H1 (cell line): ENCODE measurements around the gene AURKAIP1. TPM values are rescaled to one million over a fixed set of nuclear protein-coding genes. Genes with fewer than 3 reads are reported as not detected.

Source experiments
- CTCF ChIA-PET: fragments of 300-600 bp; sonication (Branson Sonifier 250); formaldehyde crosslinking; loops from one replicate; lab custom pipeline; 2021; ENCODE audit not compliant: partially characterized antibody; lab: Charles Lee
- POLR2A ChIA-PET: fragments of 300-600 bp; sonication (Branson Sonifier 250); formaldehyde crosslinking; loops from one replicate; lab custom pipeline; 2021; ENCODE audit warnings: inconsistent platforms; ENCODE audit not compliant: partially characterized antibody; lab: Charles Lee
- DNase-seq, 2 experiments: peaks; one replicate each; pipeline versions ENCODE4 v3.0.0 to v3.0.0-alpha.2; 2010 to 2022; ENCODE audit warnings: low spot score in 2 of 2, low read depth in 1 of 2, mixed read lengths in 1 of 2
- FAIRE-seq: peaks from 2 replicates; lab custom pipeline; 2011; peaks lifted over from hg19 to GRCh38; lab: Jason Lieb, UNC
- H2AFZ ChIP-seq: 2 replicates; pipeline ENCODE4 v1.8.1; 2012; ENCODE audit warnings: low read length, inconsistent platforms
- H2AK5ac ChIP-seq: 2 replicates; pipeline ENCODE4 v1.6.1; 2013; ENCODE audit warnings: low read depth, low read length
- H2BK120ac ChIP-seq: replicated peaks from 2 replicates; pipeline ENCODE3; 2013; ENCODE audit warnings: low read depth, low read length, inconsistent platforms
- H2BK12ac ChIP-seq: 2 replicates; pipeline ENCODE4 v1.6.1; 2013; ENCODE audit warnings: low read depth, low read length
- H2BK15ac ChIP-seq: 2 replicates; pipeline ENCODE4 v1.6.1; 2013; ENCODE audit warnings: low read length
- H2BK20ac ChIP-seq: 2 replicates; pipeline ENCODE4 v1.6.1; 2013; ENCODE audit warnings: low read length
- H2BK5ac ChIP-seq: 2 replicates; pipeline ENCODE4 v1.6.1; 2013; ENCODE audit warnings: low read depth, low read length
- H3K14ac ChIP-seq: 2 replicates; pipeline ENCODE4 v1.6.1; 2013; ENCODE audit warnings: inconsistent platforms; ENCODE audit not compliant: insufficient read length
- H3K18ac ChIP-seq: 2 replicates; pipeline ENCODE4 v1.6.1; 2013; ENCODE audit warnings: low read length; ENCODE audit errors: extremely low read depth
- H3K23ac ChIP-seq: 2 replicates; pipeline ENCODE4 v1.6.1; 2013; ENCODE audit warnings: inconsistent platforms; ENCODE audit not compliant: insufficient read length
- H3K23me2 ChIP-seq: 2 replicates; pipeline ENCODE4 v1.6.1; 2013; ENCODE audit warnings: low read depth, low read length
- H3K27ac ChIP-seq: 2 replicates; pipeline ENCODE4 v1.6.1; 2011; ENCODE audit warnings: low read depth, low read length, inconsistent platforms
- H3K27me3 ChIP-seq, 4 experiments: replicated peaks in 1 of 4; 1 replicate in 1 of 4; 2 replicates in 3 of 4; pipeline versions ENCODE4 v1.6.1 to v1.8.1; 2011 to 2013; ENCODE audit warnings: low read length in 3 of 4, mild to moderate bottlenecking in 3 of 4, inconsistent platforms in 2 of 4, mixed read lengths in 2 of 4, moderate library complexity in 1 of 4; ENCODE audit not compliant: control insufficient read depth in 3 of 4, insufficient read depth in 3 of 4; ENCODE audit errors: extremely low read depth in 1 of 4
- H3K36me3 ChIP-seq, 4 experiments: 2 replicates each; pipeline versions ENCODE4 v1.6.1 to v1.8.1; 2011 to 2013; ENCODE audit warnings: mild to moderate bottlenecking in 4 of 4, low read length in 3 of 4, moderate library complexity in 2 of 4, control low read depth in 1 of 4, inconsistent platforms in 1 of 4; ENCODE audit not compliant: insufficient read depth in 4 of 4, control insufficient read depth in 2 of 4
- H3K4ac ChIP-seq: replicated peaks from 2 replicates; pipeline ENCODE3; 2013; ENCODE audit warnings: low read length, low read depth, mixed read lengths, inconsistent platforms; ENCODE audit not compliant: insufficient read length
- H3K4me1 ChIP-seq, 4 experiments: replicated peaks in 1 of 4; 1 replicate in 1 of 4; 2 replicates in 3 of 4; pipeline versions ENCODE4 v1.6.1 to v1.8.1; 2011 to 2013; ENCODE audit warnings: low read length in 3 of 4, inconsistent platforms in 2 of 4, mixed read lengths in 1 of 4; ENCODE audit not compliant: insufficient read depth in 4 of 4, control insufficient read depth in 3 of 4
- H3K4me2 ChIP-seq, 2 experiments: 2 replicates each; pipeline versions ENCODE4 v1.6.1 to v1.8.1; 2011 to 2013; ENCODE audit warnings: low read depth in 2 of 2, low read length in 2 of 2, control low read depth in 1 of 2, inconsistent platforms in 1 of 2, mild to moderate bottlenecking in 1 of 2; ENCODE audit not compliant: insufficient read depth in 1 of 2
- H3K4me3 ChIP-seq, 4 experiments: fragments of 200-600, 300-600 bp in 1 of 4; sonication (generic), shearing (Covaris generic), sonication (Bioruptor Twin) in 1 of 4; 2 replicates each; pipeline versions ENCODE4 v1.5.1 to v1.8.1; 2011 to 2016; ENCODE audit warnings: low read length in 4 of 4, low read depth in 3 of 4, control low read depth in 2 of 4, inconsistent platforms in 2 of 4, mild to moderate bottlenecking in 2 of 4, mixed read lengths in 1 of 4, moderate library complexity in 1 of 4; ENCODE audit not compliant: insufficient read depth in 2 of 4; ENCODE audit errors: extremely low read depth in 1 of 4
- H3K56ac ChIP-seq: replicated peaks from 2 replicates; pipeline ENCODE3; 2013; ENCODE audit warnings: low read depth, mild to moderate bottlenecking, mixed read lengths, low read length, inconsistent platforms; ENCODE audit not compliant: insufficient read length
- H3K79me1 ChIP-seq: 2 replicates; pipeline ENCODE4 v1.6.1; 2013; ENCODE audit warnings: low read depth, low read length, control low read depth
- H3K79me2 ChIP-seq, 2 experiments: 2 replicates each; pipeline versions ENCODE4 v1.6.1 to v1.8.1; 2012 to 2013; ENCODE audit warnings: low read length in 2 of 2, mild to moderate bottlenecking in 2 of 2, inconsistent platforms in 1 of 2; ENCODE audit not compliant: insufficient read depth in 2 of 2, control insufficient read depth in 1 of 2
- H3K9ac ChIP-seq, 4 experiments: replicated peaks in 1 of 4; 1 replicate in 1 of 4; 2 replicates in 3 of 4; pipeline versions ENCODE4 v1.6.1 to v1.8.1; 2011 to 2013; ENCODE audit warnings: low read depth in 3 of 4, low read length in 3 of 4, control low read depth in 2 of 4, mild to moderate bottlenecking in 2 of 4, moderate library complexity in 2 of 4, inconsistent platforms in 1 of 4; ENCODE audit errors: extremely low read depth in 1 of 4
- H3K9me3 ChIP-seq, 2 experiments: 2 replicates each; pipeline versions ENCODE4 v1.6.1 to v1.8.1; 2012 to 2013; ENCODE audit warnings: mild to moderate bottlenecking in 2 of 2, moderate library complexity in 2 of 2, control low read depth in 1 of 2, inconsistent platforms in 1 of 2, low read depth in 1 of 2, low read length in 1 of 2, mixed read lengths in 1 of 2; ENCODE audit not compliant: insufficient read depth in 2 of 2
- H4K20me1 ChIP-seq, 2 experiments: replicated peaks in 1 of 2; 2 replicates each; pipeline versions ENCODE3 to v1.8.1; 2011 to 2013; ENCODE audit warnings: inconsistent platforms in 2 of 2, low read length in 2 of 2, mild to moderate bottlenecking in 1 of 2; ENCODE audit not compliant: insufficient read depth in 2 of 2, control insufficient read depth in 1 of 2
- H4K5ac ChIP-seq: 2 replicates; pipeline ENCODE4 v1.6.1; 2013; ENCODE audit warnings: low read length, low read depth, mixed read lengths, inconsistent platforms; ENCODE audit not compliant: insufficient read length
- H4K8ac ChIP-seq: 2 replicates; pipeline ENCODE4 v1.8.0; 2013; ENCODE audit warnings: mild to moderate bottlenecking, moderate library complexity, low read length, inconsistent platforms; ENCODE audit not compliant: insufficient read depth; ENCODE audit errors: extremely low read depth
- H4K91ac ChIP-seq: replicated peaks from 2 replicates; pipeline ENCODE3; 2013; ENCODE audit warnings: low read length, mixed read lengths, inconsistent platforms; ENCODE audit not compliant: insufficient read length
- RBBP5 ChIP-seq: IDR thresholded peaks from 2 replicates; pipeline ENCODE4 v1.7.1; 2012; ENCODE audit warnings: low read depth, mild to moderate bottlenecking, inconsistent platforms, low read length, moderate library complexity, borderline replicate concordance
- RXRA ChIP-seq: IDR thresholded peaks from 2 replicates; pipeline ENCODE4 v1.6.1; 2011; ENCODE audit warnings: low read depth, mild to moderate bottlenecking, low read length, moderate library complexity; ENCODE audit not compliant: insufficient read depth
- WGBS, 2 experiments: shearing (Covaris generic) in 1 of 2; methylation state at CpG; one replicate each; pipeline versions ENCODE4 v1.1.6 to v1.1.7; 2013 to 2015; ENCODE audit warnings: low lambda C conversion rate in 2 of 2, mixed read lengths in 2 of 2, inconsistent platforms in 1 of 2, low coverage in 1 of 2, missing lambda C conversion rate in 1 of 2; ENCODE audit not compliant: insufficient replicate concordance in 2 of 2, insufficient coverage in 1 of 2, insufficient read length in 1 of 2; ENCODE audit errors: extremely low coverage in 1 of 2, missing lambda C conversion rate in 1 of 2; 5-methylcytosine and 5-hydroxymethylcytosine counted together
- polyA plus RNA-seq, 7 experiments: library from polyadenylated mRNA; depleted of rRNA in 3 of 7; stranded (reverse) in 5 of 7; unstranded in 2 of 7; fragments of >200 nt in 5 of 7; fragments of 200-250 nt in 2 of 7; gene quantifications; 1 replicate in 5 of 7; 2 replicates in 1 of 7; 4 replicates in 1 of 7; pipeline versions ENCODE4 v1.2.1 to v1.2.3, GENCODE V29; 2011 to 2013; ENCODE audit warnings: missing spikeins in 2 of 7, mixed read lengths in 2 of 7
- total RNA-seq: library from RNA; stranded (reverse); fragmentation: NEBNext Ultra II Directional; extraction: Animal tissue kit (Norgen Biotek cat#: 25700); gene quantifications from 2 replicates; pipeline ENCODE4 v1.2.1, GENCODE V29; 2021

The AURKAIP1 gene
- total and polyA plus RNA-seq, 2 of the 8 experiments (the other 6 are each of a cell fraction or from before 2014, with no cell fraction given), result 87.8 to 194 TPM

- peaks cover 9 to 17% (median 14%) of the 10 kb centered on the region in 4 experiments for H3K27me3 ChIP-seq
- no peak overlapping the region for H3K4ac ChIP-seq
- 0 out of 2 replicates have a peak overlapping the region, but pooled peaks have one; percentile 53 for H2AK5ac ChIP-seq
- H3K23me2 ChIP-seq, result peaks cover 27% of the 10 kb centered on the region; the same call in 1 of the 2 replicates
- H2BK5ac ChIP-seq, result no peak overlapping the region
- H3K9me3 ChIP-seq, result no peaks in the 10 kb centered on the region
- peak overlapping the region; percentile 47 for H2BK120ac ChIP-seq
- H3K79me1 ChIP-seq, result no peaks in the 10 kb centered on the region; the same call in 1 of the 2 replicates
- no peak overlapping the region for H3K56ac ChIP-seq
- DNase-seq, result no peak
- peak overlapping the region; percentile 69 to 95; a peak in 3 of 4 replicates for H3K4me2 ChIP-seq
- 53% methylated on average over 4 of the region's 5 CpGs; no CpG with 5 or more reads in 1 of the 2 experiments for WGBS, 2 experiments
- H3K27ac ChIP-seq, result no peak overlapping the region
- H4K91ac ChIP-seq, result no peak overlapping the region
- FAIRE-seq, result no peak
- TF ChIP-seq RBBP5 (0 out of 2 replicates have a peak, but pooled peaks have one; percentile 18), RXRA (no peak)
- no peak overlapping the region for H3K9ac ChIP-seq
- no peak overlapping the region for H2AFZ ChIP-seq
- peaks cover 0 to 9% of the 10 kb centered on the region in 2 experiments for H4K20me1 ChIP-seq
- peak overlapping the region in 1 of 4 experiments; percentile 61; a peak in 2 of 8 replicates for H3K4me3 ChIP-seq
- ChIA-PET POLR2A (interaction anchor here (0.5 to 5.1 kb wide), 12 partner anchors 9 to 260 kb away, joined by 3 to 80 read pairs (median 4); partner anchors contain the start of gene AURKAIP1), CTCF (interaction anchor here (1.3 to 3.4 kb wide), 5 partner anchors 18 to 62 kb away, joined by 6 to 40 read pairs (median 8); partner anchors contain the start of gene AURKAIP1)
- peak overlapping the region; percentile 8; the same call in 1 of the 2 replicates for H4K8ac ChIP-seq
- no peak overlapping the region for H3K14ac ChIP-seq
- 0 out of 2 replicates have a peak overlapping the region, but pooled peaks have one; percentile 29 for H2BK15ac ChIP-seq
- no peak overlapping the region for H4K5ac ChIP-seq
- no peak overlapping the region for H2BK20ac ChIP-seq
- no peaks in the 10 kb centered on the region for H3K36me3 ChIP-seq
- peak overlapping the region; percentile 90; the same call in 1 of the 2 replicates for H2BK12ac ChIP-seq
- H3K18ac ChIP-seq, result peak overlapping the region; percentile 4; the same call in 1 of the 2 replicates
- H3K79me2 ChIP-seq, result peaks cover 0 to 5% of the 10 kb centered on the region in 2 experiments; a peak in 2 of 4 replicates
- no peak overlapping the region for H3K23ac ChIP-seq
- peaks cover 2 to 43% (median 30%) of the 10 kb centered on the region in 4 experiments for H3K4me1 ChIP-seq
Measured at GRCh38 chr1:1352786-1353388, 22.1 kb downstream of the AURKAIP1 start.
